HG03095 (cell line): ENCODE results near the gene CACNA1C.

Source experiments
- ATAC-seq: cut with Tn5 transposase; IDR thresholded peaks from one replicate; pipeline ENCODE4 v1.9.1; 2021; ENCODE audit warnings: moderate library complexity; ENCODE audit not compliant: unreplicated experiment

Gene CACNA1C

DNA sequence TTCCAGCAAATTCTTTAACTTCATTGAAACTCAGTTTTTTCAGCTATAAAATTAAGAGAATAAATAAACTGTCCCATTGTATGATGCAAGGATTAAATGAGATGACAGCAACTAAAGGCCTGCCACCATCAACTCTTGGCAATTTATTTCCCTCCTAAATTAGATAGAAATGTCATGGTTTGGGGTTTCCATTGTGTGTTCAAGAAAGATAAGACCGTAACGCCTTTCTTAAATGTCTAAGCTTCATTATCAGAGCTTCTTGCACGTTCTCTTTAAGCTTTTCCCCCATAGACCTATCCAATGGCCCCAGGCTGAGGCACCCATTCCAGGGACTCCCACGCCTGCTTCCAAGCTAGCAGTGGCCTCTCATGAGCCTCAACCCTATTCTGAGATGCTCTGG, 281.9 kb downstream of the CACNA1C start:
- no peak for ATAC-seq

DNA sequence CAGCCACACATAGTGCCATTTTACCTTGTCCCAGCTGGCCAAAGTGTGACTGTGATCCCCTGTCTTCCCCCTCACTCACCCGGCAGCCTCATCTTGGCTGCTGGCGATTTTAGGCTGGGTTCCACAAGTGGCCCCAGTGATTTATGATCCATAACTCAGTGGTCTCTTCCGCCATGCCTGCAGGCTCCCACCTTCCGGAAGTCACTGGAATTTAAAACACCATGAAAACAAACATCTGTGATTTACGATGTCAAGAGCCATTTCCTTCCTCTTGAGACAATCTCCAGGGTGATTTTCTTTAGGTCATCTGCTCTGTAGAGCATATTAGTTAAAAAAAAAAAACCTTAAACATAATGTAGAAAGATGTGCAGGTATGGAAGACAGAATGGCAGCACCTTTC, 282.3 kb downstream of the CACNA1C start:
- no peak for ATAC-seq

DNA sequence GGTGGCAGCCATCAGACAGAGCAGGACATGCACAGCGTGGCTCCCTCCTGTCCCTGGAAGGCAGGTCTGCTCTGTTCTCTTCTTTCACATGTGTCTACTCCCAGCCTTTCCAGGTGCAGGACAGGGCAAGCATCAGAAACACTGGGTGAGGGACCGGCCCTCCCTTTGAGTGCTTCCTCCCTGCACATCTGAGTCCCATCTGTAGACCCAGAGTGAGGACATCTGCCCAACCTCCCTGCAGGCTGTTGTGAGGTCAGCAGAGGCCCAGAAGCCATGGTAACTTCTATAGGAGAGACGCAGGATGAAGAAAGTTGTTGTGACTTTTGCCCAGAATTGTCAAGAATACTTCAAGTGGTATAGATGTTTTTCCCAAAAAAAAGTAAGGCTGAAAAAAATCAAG, 282.7 kb downstream of the CACNA1C start:
- no peak for ATAC-seq

DNA sequence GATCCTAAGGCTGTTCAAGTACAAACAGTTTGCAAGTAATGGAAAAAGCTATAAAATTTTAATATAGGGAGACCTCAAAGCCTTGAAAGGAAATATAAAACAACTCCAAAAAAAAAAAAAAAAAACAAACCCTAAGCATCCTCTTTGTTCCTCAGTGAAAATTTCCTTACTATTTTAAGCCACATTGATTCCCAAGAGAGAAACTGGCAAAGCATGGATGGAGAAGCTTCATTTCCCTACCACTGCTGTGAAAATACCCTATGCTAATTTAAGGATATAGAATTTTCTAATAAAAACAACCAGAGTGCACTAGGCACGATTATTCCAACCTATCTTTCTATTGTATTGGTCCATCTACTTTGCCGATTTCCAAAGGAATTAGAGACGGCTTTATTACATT, 283.1 kb downstream of the CACNA1C start:
- no peak for ATAC-seq

DNA sequence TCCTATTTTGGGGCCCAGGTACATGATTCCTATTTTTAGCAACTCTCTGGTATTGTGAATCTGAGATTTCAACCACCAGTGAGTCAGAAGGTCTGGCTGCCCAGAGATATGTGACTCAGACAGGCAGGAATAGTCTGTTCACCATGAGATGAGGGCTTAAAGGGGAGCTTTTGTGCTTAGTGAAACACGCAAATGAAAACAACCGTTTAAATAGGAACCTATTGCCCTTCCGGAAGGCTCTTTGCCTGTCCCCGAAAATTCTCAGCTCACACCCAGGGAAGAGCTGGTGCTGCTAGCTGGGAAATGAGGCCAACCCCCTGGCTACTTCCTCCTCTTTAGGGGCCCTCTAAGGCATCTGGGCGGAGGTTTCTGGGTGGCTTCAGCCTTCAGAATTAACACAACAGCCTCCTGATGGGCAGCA, 283.6 kb downstream of the CACNA1C start:
- ATAC-seq, result peak; percentile 91

DNA sequence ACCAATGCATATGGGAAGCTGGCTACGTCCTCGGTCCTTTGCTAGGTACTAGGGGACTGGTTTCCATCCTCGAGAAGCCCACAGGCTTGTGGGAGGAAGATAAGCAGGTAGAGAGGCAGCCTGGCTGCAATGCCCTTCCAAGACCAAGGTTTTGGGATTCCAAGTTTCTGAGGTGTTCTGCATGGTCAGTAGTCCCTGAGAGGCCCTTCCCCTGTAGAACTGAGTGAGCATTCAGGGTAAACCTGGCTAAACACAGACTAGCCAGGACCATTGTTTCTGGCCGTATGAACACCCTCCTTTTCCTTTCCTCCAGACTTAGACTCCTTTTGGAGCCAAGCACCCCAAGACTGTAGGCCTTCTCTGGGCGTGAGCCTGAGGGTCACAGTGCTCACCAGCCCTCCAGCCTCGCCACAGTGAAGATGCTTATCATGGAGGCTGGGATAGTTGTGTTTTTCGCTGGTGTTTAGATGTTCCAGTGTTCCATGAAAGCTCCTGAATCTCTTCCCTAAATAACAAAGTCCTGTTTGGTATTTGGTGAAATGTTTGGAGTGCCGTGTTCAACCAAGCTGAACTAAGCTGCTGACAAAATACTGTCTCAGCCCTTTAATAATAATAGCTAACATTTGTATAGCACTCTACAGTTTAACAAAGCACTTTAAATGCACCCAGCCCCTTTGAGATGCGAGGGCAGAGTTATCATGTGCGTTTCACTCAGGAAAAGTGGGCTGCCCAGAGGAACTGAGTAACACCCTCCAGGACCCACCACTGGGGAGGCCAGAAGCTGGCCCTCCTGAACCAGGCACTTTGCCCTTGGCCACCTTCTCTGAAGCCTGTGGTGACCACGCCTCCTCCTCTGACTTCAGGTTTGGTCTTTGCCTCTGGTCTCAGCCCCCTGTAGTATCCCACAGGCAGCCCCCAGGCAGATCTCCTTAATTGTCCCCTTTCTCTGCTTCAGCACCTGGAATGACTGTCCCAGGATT, 284.5 kb downstream of the CACNA1C start:
- ATAC-seq, result no peak

DNA sequence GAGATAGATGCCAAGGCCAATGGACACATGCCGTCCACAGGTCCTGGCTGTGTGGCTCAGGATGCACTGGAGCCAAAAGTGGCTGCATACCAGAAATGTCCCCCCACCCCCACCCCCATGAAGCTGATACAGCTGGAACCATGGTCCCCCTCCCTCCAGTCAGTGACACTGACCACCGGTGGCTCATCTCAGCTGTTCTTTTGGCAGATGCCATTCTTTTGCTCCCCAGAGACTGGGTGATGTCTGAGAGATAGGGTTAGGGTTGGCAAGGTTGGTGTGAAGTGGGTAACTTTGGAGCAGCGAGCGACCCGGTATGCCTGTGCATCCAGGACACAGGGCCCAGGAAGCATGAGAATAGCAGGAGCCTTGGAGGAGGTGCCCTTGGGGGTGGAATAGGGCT, 285.6 kb downstream of the CACNA1C start:
- ATAC-seq, result no peak

DNA sequence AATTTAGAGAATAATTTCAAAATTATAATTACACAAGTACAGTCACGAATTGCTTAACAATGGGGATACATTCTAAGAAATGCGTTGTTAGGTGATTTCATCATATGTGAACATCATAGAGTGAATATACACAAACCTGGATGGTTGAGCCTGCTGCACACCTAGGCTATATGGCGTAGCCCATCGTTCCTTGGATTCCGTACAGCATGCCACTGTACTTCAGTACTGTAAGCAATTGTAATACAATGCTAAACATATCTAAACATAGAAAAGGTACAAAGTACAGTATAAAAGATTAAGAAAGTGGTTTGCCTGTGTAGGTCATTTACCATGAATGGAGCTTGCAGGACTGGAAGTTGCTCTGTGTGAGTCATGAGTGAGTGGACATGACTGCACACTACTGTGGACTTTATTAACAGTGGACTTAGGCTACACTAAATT, 286.2 kb downstream of the CACNA1C start:
- no peak for ATAC-seq

DNA sequence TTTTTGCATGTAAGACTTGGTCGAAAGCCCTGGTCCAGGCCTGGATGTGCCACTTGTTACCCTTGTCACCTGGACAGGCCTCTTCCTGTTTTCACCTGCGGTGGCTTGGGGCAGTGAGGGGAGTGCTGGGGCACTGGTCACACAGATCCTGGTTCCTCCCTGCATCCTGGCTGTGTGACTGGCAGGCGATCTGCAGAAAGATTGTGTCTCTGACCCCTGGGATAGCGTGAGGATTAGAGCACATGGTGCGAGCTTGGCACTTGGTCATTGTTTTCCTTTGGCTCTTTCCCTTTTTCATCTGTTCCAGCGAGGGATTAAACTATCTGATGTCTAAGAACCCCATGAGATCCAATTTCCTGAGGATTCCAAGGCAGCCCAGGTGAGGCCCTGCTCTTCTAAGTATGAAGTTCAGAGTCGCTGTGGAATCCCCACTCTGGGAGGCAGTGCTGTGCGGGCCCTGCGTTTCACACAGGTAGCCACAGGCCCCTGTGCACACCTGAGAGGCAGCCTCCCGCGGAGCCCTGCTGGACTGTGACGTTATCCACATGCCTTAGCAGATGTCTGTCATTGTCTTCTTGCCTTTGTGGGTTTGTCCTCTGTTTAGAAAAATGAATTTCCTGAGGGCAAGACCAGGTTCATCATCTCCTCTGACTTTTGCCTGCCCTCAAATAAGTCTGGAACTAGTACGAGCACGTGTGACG, 288.4 kb downstream of the CACNA1C start:
- no peak for ATAC-seq

DNA sequence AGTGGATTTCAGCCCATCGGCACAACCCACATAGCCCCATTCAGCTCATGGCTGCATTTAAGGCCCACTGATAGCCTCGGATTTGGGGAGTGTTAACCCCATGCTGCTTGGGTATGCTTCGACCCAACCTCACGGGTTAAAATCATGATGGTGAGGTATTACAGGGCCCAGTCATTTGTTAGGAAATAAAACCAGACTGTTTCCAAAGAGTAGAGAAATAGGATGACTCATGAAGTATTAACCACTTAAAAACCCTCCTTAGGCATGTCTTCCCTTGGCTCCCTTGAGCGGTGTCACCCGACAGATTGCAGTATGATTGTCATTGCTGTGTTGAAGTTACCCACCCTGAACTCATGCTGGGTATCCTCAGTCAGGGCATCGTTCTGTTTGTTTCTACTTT, 289.1 kb downstream of the CACNA1C start:
- no peak for ATAC-seq

DNA sequence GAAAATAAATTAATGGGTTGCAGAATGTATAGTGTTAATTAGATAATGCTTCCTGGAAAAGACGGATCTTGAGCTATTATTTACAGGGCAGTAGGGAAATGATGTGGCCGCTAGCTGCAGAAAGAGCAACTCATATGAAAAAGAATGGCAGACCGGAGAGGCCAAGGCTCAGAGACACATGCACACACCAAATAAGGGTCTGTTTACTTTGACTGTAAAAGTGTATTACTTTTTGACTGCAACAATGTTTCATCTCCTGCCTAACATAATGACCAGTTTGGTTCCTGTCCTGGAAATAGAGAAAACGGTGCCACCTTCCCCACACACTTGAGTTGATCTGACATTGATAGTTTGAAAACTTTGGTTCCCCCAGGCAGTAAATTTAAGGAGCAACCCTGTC, 290.9 kb downstream of the CACNA1C start:
- no peak for ATAC-seq

DNA sequence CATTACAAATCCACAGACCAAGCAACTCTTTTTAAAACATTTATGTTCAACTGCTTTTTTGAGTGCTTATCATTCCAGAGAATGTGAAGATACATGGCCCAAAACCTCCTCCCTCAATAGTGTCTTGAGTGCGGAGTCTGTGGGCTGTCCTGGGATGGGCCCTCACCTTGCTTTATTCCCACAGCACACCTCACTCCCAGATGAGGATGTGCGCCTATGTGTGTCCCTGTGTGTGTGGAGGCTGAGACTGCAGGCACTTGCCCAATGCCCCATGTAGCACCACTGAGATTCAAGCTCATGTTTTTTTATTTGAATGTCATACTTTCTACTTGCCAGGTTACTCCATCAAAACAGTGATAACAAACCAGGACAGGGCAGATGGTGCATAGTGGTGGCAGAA, 291.7 kb downstream of the CACNA1C start:
- no peak for ATAC-seq

DNA sequence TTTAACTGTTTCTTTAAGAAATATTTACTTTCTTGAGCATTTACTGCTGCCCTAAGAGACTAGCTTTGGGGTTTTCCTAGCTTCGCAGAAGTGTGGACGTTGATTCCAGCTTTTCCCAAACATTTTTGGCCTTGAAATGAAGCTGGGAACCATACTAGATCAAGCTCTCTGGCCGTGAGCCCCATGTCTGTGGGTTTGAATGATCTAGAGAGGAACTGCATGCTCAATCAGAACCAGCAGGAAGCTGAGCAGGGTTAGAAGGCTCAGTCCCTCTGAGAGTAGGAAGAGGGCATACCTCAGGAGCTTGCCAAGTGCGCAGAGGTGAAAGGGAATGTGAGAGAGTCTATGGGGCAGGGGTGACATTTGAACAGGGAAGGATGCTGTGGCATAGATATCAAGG, 292.1 kb downstream of the CACNA1C start:
- no peak for ATAC-seq

DNA sequence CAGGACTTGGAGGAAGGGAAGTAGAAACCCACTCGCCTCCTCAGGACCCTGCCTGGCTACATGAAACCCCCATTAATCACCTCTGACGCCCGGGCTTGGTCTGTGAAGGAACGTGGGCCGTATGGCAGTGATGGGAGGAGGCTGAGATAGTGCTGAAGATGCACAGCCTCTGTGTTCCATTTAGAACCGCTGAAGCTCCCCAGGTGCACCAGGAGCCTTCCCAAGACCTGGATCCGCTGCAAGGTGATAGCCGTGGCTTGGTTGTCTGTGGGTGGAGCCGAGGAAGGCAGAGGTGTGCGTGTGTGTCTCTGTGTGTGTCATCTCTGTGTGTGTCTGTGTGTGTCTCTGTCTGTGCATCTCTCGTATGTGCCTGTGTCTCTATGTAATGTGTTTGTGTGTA, 293.1 kb downstream of the CACNA1C start:
- ATAC-seq, result no peak

DNA sequence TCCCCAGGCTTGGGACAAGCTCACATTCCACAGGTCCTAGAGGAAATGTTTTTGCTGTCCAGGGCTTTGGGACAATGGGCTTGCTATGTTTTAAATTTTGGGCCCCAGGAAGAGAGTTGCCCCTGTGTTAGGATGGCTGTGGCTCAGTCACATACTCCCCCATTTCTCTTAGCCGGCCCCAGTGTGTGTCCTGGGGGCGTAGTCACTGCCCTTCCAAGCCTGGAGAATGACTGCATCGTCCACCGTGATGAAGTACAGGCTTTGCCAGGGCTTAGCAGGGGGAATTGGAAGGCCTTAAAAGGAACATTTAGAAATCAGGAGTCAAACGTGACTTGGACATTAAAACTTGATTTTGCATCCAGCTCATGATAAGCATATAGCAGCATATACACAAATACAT, 293.6 kb downstream of the CACNA1C start:
- no peak for ATAC-seq

DNA sequence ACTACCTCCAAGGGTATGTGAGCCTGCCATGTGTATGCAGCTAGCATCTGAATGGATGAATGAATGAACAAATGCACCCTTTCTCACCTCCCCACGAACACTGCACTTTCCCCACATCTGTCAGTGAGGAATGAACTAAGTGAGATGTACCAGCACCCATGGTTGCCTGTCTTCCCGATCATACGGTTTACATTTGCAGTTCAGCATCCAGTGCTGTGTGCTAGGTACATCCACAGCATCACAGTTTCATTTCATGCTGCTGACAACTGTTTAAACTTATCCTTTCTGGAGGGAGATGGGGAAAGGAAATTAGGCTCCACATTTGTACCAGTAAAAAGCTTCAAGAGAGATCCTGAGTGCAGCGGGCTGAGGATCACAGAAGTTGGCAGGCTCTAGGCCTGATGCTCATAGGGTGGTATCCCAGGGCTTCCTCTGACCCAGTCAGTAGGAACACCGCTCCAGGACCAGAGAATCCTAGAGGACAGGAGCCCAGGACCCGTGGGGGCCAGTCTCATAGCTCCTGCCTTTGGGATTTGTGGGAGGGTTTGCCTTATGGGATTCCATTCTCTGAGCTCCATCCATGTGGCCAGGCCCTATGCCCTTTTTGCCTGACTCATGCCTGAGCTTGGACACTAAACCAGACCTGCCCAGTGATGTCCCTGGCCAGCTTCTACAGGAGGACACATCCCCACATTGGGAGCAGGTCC, 294.5 kb downstream of the CACNA1C start:
- no peak for ATAC-seq

DNA sequence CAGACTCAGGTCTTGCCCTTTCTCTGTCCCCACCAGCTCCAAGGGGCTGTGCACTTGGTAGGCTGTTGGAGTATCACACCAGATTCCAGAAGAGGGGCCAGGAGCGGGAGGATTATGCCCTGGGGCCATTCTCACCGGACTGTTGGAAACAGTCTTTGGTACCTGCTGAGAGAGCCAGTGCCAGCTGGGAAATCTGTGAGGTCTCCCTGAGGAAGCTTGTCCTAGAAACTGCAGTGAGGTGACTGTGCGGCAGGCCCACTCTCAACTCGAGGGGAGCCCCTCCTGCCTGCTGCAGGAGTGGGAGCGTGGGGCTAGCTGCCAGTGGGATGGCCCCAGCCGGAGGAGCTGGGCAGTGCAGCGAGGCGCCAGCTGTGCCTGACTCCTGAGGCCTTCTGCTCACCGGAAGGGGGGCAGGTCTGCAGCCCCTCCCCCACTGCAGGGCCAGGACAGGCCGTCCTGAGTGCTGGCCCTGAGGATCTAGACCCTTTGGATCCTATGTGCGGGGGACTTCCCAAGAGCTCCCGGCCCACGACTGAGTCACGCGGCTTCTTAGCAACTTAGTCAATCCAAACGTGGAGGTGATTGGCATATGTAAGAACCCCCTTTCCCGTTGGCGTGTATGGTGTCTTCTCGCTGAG, 295.2 kb downstream of the CACNA1C start:
- no peak for ATAC-seq

DNA sequence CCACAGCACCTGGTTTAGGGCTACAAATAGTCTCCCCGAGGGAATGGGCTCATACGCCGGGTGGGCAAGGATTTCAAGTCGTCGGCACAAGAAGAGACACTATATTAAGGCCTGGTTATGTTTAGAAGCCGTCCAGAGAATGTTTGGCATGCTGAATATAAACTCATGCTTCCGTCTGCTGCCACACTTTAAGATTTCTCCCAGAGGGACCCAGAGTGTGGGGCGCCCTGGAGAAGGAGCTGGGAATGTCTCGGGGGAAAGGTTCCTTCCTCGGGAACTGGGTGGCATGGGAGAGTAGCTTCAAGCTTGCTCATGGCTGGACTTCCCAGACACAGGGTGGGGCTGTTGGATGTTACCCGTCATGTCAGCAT, 295.7 kb downstream of the CACNA1C start:
- ATAC-seq, result no peak

DNA sequence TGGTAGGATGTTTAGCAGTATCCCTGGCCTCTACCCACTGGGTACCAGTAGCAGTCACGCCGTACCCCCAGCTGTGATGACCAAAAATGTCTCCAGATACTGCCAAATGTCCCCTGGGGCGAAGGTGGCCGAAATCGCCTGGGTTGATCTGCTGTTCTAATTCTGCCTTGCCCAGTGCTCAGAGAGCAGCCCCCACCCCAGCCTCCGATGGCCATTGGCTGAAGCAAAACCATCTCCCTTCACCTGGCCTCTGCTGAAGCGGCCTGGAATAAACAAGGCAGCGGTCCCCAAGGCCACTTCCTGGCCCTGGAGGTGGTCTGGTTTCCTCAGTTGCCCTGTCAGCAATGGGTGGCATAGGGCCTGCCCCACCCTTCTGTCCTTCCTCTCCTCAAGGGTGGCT, 298.4 kb downstream of the CACNA1C start:
- ATAC-seq, result no peak

DNA sequence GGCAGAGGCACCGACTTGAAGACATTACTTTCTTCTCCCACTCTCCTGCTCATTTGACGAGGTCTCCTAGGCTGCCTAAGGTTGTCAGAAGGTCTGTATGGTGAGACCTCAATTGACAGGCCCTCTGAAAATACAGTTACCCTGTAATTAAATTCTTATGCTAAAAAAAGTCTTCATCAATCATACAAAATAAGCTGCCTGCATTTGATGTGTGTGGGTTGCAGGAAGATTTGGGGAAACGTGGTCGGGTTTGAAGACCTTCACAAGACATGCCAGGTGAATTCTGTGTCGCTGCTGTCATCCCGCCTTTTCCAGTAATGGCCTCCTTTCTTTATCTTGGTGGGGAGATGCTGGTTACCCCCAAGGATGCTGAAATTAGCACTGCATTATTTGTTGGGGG, 299.4 kb downstream of the CACNA1C start:
- ATAC-seq, result no peak

DNA sequence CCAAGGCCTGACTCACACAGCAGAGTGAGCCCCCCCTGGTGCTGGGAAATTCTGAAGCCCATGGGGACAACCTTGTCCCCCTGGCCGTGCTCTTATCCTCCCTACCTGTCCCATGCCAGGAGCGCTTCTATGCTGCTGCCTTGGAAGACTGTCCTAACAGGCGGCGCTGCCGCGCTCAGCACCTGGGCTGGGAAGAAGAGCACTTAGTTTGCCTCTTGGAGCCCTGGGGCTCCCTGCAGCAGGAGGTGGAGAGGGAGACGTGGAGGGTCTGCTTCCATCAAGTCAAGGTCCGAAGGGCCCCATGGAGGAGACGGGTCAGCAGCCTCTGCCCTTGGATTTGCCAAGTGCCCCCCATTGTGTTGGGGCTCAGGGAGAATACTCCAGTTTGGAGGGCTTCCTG, 300.5 kb downstream of the CACNA1C start:
- no peak for ATAC-seq
